ENCODE measurements around the gene GDA. TPM values are rescaled to one million over a fixed set of nuclear protein-coding genes. Genes with fewer than 3 reads are reported as not detected.

GDA gene
- total and polyA plus RNA-seq, 12 donors: 0.06 to 2.8 (median 0.61) TPM; not detected in 2

GRCh38 chr9:72124947-72125346 is 24.3 kb upstream of the GDA start:
- Histone ChIP-seq H3K27ac (no peak overlapping the region), H3K4me1 (replicated peaks in 1 of 2) (no peaks in the 10 kb centered on the region), H3K27me3 (no peaks in the 10 kb centered on the region), H3K9me3 (replicated peaks in 1 of 3) (no peaks in the 10 kb centered on the region), H3K4me3 (no peak overlapping the region), H3K36me3 (replicated peaks in 1 of 2) (no peaks in the 10 kb centered on the region)
- intact Hi-C loops (cut with DNase I): no loop called here
- TF ChIP-seq POLR2A (IDR thresholded peaks at IDR 0.05) (no peak), CTCF (IDR thresholded peaks at IDR 0.05) (no peak)
- no peak for DNase-seq
- WGBS, 4 donors: 64 to 78% (median 72%) methylated on average over 2 of the region's 2 CpGs

GRCh38 chr9:72127753-72128152 is 21.5 kb upstream of the GDA start:
- Histone ChIP-seq H3K36me3 (replicated peaks in 1 of 2) (no peaks in the 10 kb centered on the region), H3K9me3 (replicated peaks in 1 of 3) (no peaks in the 10 kb centered on the region), H3K4me1 (replicated peaks in 1 of 2) (no peaks in the 10 kb centered on the region), H3K4me3 (no peak overlapping the region), H3K27ac (no peak overlapping the region), H3K27me3 (no peaks in the 10 kb centered on the region)
- WGBS, 4 donors: 16 to 35% (median 27%) methylated on average over 2 of the region's 2 CpGs
- intact Hi-C loops (cut with DNase I): no loop called here
- DNase-seq: no peak
- TF ChIP-seq POLR2A (IDR thresholded peaks at IDR 0.05) (no peak), CTCF (IDR thresholded peaks at IDR 0.05) (no peak)

GRCh38 chr9:72128526-72128925 is 20.7 kb upstream of the GDA start:
- H3K36me3 ChIP-seq (replicated peaks in 1 of 2): no peaks in the 10 kb centered on the region
- H3K4me1 ChIP-seq (replicated peaks in 1 of 2): no peaks in the 10 kb centered on the region
- H3K4me3 ChIP-seq: no peak overlapping the region
- H3K27ac ChIP-seq: no peak overlapping the region
- H3K9me3 ChIP-seq (replicated peaks in 1 of 3): no peaks in the 10 kb centered on the region
- TF ChIP-seq CTCF (IDR thresholded peaks at IDR 0.05): no peak
- TF ChIP-seq POLR2A (IDR thresholded peaks at IDR 0.05): no peak
- no peak for DNase-seq
- H3K27me3 ChIP-seq: no peaks in the 10 kb centered on the region
- WGBS, 4 donors: 44 to 62% (median 59%) methylated on average over 2 of the region's 2 CpGs
- intact Hi-C loops (cut with DNase I): no loop called here

GRCh38 chr9:72129271-72130156 is 19.7 kb upstream of the GDA start:
- Histone ChIP-seq H3K4me3 (no peak overlapping the region), H3K9me3 (replicated peaks in 1 of 3) (no peaks in the 10 kb centered on the region), H3K36me3 (replicated peaks in 1 of 2) (no peaks in the 10 kb centered on the region), H3K4me1 (replicated peaks in 1 of 2) (no peaks in the 10 kb centered on the region), H3K27ac (no peak overlapping the region), H3K27me3 (no peaks in the 10 kb centered on the region)
- intact Hi-C loops (cut with DNase I): no loop called here
- no peak for TF ChIP-seq POLR2A (IDR thresholded peaks at IDR 0.05)
- TF ChIP-seq CTCF (IDR thresholded peaks at IDR 0.05): no peak
- 57 to 65% (median 64%) methylated on average over 9 of the region's 9 CpGs for WGBS, 4 donors
- DNase-seq: no peak
